ENCODE results near the gene KLK10. TPM values are rescaled to one million over a fixed set of nuclear protein-coding genes. Genes with fewer than 3 reads are reported as not detected.

Gene KLK10
- total RNA-seq, 4 donors from 2014 or later = 30.0 to 94.1 (median 57.2) TPM

- no peak for DNase-seq (ENCODE audit: low spot score in 2 of 2)
- WGBS, 2 donors = 51 to 61% methylated on average over 8 to 14 of the region's 19 CpGs
- intact Hi-C loops (cut with DNase I; ENCODE audit: low total_unique reads) = no loop called here
- H3K4me3 ChIP-seq (ENCODE audit: low read depth, poor library complexity, severe bottlenecking) = no peak within 1 kb of the TSS
- TF ChIP-seq CTCF (IDR thresholded peaks at IDR 0.05) = no peak
- no peak for TF ChIP-seq POLR2A (IDR thresholded peaks at IDR 0.05)
Observed at GRCh38 chr19:50969413-50969760, 50.1 kb downstream of the KLK10 start, which contains the start of gene KLK6. Gene KLK6, minus strand, starts transcription at chr19:50969591. Its CDS starts 1,487 bp downstream, at chr19:50968104.

GRCh38 chr19:50968716-50969412 lies 50.6 kb downstream of the KLK10 start:
- no peak overlapping the region for H3K4me3 ChIP-seq (ENCODE audit: low read depth, poor library complexity, severe bottlenecking)

GRCh38 chr19:50967929-50968715 lies 51.4 kb downstream of the KLK10 start:
- no peak for DNase-seq (ENCODE audit: low spot score in 2 of 2)
- 45 to 56% methylated on average over 20 of the region's 20 CpGs for WGBS, 2 donors
- no peak overlapping the region for H3K4me3 ChIP-seq (ENCODE audit: low read depth, poor library complexity, severe bottlenecking)
- no peak for TF ChIP-seq CTCF (IDR thresholded peaks at IDR 0.05)
- TF ChIP-seq POLR2A (IDR thresholded peaks at IDR 0.05) = no peak
- intact Hi-C loops (cut with DNase I; ENCODE audit: low total_unique reads) = no loop called here

More at GRCh38 chr19:50968716-50969412, 50.6 kb downstream of the KLK10 start:
- DNase-seq (ENCODE audit: low spot score in 2 of 2) = no peak
- intact Hi-C loops (cut with DNase I; ENCODE audit: low total_unique reads) = no loop called here
- WGBS, 2 donors = 30 to 47% methylated on average over 7 of the region's 7 CpGs
- no peak for TF ChIP-seq CTCF (IDR thresholded peaks at IDR 0.05)
- TF ChIP-seq POLR2A (IDR thresholded peaks at IDR 0.05) = no peak

GRCh38 chr19:50964266-50964665 lies 55.2 kb downstream of the KLK10 start:
- no peak overlapping the region for H3K4me3 ChIP-seq (ENCODE audit: low read depth, poor library complexity, severe bottlenecking)
- intact Hi-C loops (cut with DNase I; ENCODE audit: low total_unique reads) = no loop called here
- no peak for DNase-seq (ENCODE audit: low spot score in 2 of 2)
- TF ChIP-seq CTCF (IDR thresholded peaks at IDR 0.05) = no peak
- 89 to 90% methylated on average over 3 of the region's 3 CpGs for WGBS, 2 donors

- intact Hi-C loops (cut with DNase I; ENCODE audit: low total_unique reads) = no loop called here
- TF ChIP-seq POLR2A (IDR thresholded peaks at IDR 0.05) (no peak), CTCF (IDR thresholded peaks at IDR 0.05) (no peak)
- 86 to 90% methylated on average over 6 of the region's 6 CpGs for WGBS, 2 donors
- no peak overlapping the region for H3K4me3 ChIP-seq (ENCODE audit: low read depth, poor library complexity, severe bottlenecking)
- no peak for DNase-seq (ENCODE audit: low spot score in 2 of 2)
Observed at GRCh38 chr19:50963381-50963780, 56.1 kb downstream of the KLK10 start.

Other genes with a start within 250 kb of the KLK10 start
- not detected for gene GPR32, start 249.2 kb downstream of the KLK10 start, total RNA-seq
- gene ACP4, start 229.3 kb downstream of the KLK10 start, total RNA-seq = 1 to 10 TPM in 1 of 4 donors, under 1 TPM in 1, not detected in 2; 0.58 to 3.1 TPM
- 10 to 100 TPM; 35.9 to 49.9 (median 46.6) TPM for gene KLK1, start 195.9 kb downstream of the KLK10 start, total RNA-seq
- not detected for gene KLK15, start 186.1 kb downstream of the KLK10 start, total RNA-seq
- 100 to 1,000 TPM in 1 of 4 donors, 10 to 100 TPM in 1, 1 to 10 TPM in 1, under 1 TPM in 1; 0.13 to 119 (median 10.4) TPM for gene KLK3, start 164.8 kb downstream of the KLK10 start, total RNA-seq
- gene KLK2, start 146.3 kb downstream of the KLK10 start, total RNA-seq = 10 to 100 TPM in 1 of 4 donors, 1 to 10 TPM in 1, not detected in 2; 5.3 to 31.2 TPM
- gene KLK4, start 108.3 kb downstream of the KLK10 start, total RNA-seq = under 1 TPM; 0.47 to 0.84 (median 0.74) TPM
- 100 to 1,000 TPM; 179 to 310 (median 271) TPM for gene KLK5, start 66.7 kb downstream of the KLK10 start, total RNA-seq
- gene KLK6, start 50.1 kb downstream of the KLK10 start, total RNA-seq = 1 to 10 TPM in 3 of 4 donors, under 1 TPM in 1; 0.27 to 9.5 (median 5.1) TPM
- 100 to 1,000 TPM; 206 to 251 (median 224) TPM for gene KLK7, start 35.8 kb downstream of the KLK10 start, total RNA-seq
- gene KLK8, start 18.1 kb downstream of the KLK10 start, total RNA-seq = 100 to 1,000 TPM in 3 of 4 donors, 10 to 100 TPM in 1; 67.1 to 117 (median 106) TPM
- 100 to 1,000 TPM; 219 to 420 (median 258) TPM for gene KLK11, start 6.9 kb upstream of the KLK10 start, total RNA-seq
- 1 to 10 TPM in 1 of 4 donors, under 1 TPM in 1, not detected in 2; 0.96 to 2.1 TPM for gene KLK12, start 15.3 kb upstream of the KLK10 start, total RNA-seq
- 10 to 100 TPM in 1 of 4 donors, 1 to 10 TPM in 3; 8.6 to 39.1 (median 9.5) TPM for gene KLK13, start 45.4 kb upstream of the KLK10 start, total RNA-seq
- gene KLK14, start 63.2 kb upstream of the KLK10 start, total RNA-seq = 10 to 100 TPM in 3 of 4 donors, 1 to 10 TPM in 1; 8.3 to 18.3 (median 12.2) TPM
- gene CTU1, start 88.7 kb upstream of the KLK10 start, total RNA-seq = 10 to 100 TPM; 11.3 to 18.1 (median 16.7) TPM
- gene SIGLEC9, start 105.2 kb upstream of the KLK10 start, total RNA-seq = 1 to 10 TPM in 2 of 4 donors, under 1 TPM in 2; 0.15 to 2.7 (median 1.2) TPM
- gene SIGLEC7, start 122.6 kb upstream of the KLK10 start, total RNA-seq = not detected
- gene CD33, start 205.4 kb upstream of the KLK10 start, total RNA-seq = 1 to 10 TPM; 1.4 to 2.5 (median 2.1) TPM
- not detected for gene SIGLECL1, start 231.4 kb upstream of the KLK10 start, total RNA-seq

Data from lower leg skin (tissue), 4 donors.